Hematopoietic multipotent progenitor cell treated with erythropoietin and hydrocortisone succinate and interleukin-3 and kit ligand, for 8 days (in vitro differentiated cells): ENCODE results near the gene RALB.
"Not testable (repeated sequence)": the region's sequence is repeated elsewhere in the genome, so short reads cannot be mapped to it uniquely, and the experiment has no call there.

Experiments
- DNase-seq: peaks from one replicate; pipeline ENCODE4 v3.0.0-alpha.2; 2015

Gene RALB

DNA sequence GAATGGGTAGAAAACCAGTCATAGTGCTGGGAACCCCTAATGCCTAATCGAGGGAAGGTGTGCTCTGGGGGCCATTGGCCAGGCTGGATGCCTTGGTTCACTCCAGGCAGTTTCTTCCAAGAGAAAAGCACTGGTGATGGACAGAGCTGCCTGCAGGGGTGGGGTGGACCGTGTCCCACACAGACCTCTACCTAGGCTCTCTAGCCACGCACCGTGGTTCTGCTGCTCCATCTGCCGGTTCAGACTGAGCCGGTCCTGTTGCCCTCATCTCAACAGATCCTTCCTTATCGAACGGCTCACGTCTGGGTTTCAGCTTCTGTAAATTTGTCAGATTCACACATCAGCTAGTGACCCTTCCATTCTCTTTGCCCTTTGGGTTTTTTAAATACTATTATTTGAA is 46.4 kb downstream of the RALB start:
- DNase-seq, result no peak

DNA sequence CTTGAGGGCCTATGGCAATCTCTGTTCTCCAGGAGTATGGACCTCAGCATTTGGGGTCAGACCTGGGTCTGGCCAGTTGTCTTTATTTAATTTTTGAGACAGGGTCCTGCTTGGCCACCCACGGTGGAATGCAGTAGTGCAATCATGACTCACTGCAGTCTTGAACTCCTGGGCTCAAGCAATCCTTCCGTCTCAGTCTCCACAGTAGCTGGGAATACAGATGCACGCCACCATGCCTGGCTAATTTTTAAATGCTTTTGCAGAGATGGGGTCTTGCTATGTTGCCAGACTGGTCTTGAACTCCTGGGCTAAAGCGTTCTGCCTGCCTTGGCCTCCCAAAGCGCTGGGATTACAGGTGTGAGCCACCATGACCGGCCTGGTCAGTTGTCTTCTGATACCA is 46.9 kb downstream of the RALB start:
- no peak for DNase-seq

- no peak for DNase-seq
Observed at GRCh38 chr2:120300385-120300784, 47.7 kb downstream of the RALB start.

DNA sequence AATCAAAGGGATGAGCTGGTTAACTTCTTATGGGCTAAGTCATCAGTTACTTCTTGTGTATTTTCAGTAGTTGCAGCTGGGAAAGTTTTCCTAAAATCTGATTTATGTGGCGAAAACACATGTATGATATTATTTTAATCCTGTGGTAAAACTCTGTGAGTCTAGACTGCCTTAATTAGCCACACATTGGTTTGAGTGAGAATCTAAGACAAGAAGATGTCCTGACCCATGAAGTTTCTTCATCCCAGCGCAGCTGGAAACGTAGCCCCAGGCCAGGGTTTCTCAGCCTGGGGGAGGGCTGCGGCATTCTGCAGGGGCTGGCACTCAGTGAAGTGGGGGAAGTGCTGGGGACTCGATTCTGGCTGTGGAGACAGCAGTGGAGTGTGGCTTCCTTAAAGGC is 48.6 kb downstream of the RALB start:
- no peak for DNase-seq

DNA sequence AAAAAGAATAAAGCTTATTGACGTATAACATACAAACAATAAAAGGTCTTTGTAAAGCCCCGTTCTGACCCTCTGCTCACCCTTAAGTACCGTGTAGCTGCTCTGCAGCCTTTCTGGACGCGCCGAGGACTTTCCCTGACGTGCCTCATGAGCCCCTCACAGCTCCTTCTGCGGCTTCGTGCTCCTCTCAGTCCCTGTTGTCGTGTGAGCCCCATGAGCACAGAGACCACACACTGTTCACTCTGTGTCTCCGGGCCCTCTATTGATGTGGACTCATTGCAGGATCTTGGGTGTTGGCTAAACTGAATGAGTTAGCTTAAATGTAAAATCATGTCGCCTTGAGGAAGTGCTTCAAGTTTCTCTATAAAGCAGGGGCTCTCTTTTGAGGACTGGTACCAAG is 49.6 kb downstream of the RALB start:
- DNase-seq, result no peak

DNA sequence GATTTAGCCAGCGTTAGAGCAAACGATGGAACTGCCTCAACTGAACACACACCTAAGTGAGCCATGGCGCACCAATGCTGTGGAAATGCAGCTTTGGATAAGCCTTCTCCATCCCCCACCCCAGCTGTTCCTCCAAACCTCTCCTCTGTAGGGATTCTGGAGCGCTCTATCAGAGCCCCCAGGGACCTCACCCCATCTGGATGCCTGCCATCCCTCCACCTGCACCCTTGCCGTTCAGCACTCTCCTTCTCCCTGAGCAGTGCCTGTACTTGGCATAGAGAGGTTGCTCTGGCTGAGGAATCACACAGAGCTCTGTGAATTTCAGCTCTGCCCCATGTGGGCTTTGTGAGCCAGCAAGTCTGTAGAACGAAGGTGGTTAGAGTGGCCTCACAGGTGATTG is 50.5 kb downstream of the RALB start:
- DNase-seq, result no peak

DNA sequence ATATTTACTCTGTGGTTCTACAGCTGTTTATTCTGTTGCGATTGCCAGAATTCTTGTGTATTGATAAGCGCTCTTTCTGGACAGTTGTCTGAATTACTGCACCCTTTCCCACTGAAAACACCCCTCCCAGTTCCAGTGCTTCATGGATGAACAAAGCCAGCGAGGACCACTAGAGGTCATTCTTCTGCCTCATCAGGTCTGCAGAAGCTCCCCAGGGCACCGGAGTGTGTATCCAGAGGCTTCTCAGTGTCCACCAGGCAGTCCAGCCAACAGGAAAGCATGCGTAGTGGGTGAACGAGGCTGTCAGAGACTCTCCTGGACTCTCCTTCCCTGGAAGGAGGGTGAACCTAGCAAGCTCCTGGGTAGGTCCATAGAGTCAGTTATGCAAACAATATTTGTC is 52.6 kb downstream of the RALB start:
- peak; percentile 46 for DNase-seq

GRCh38 chr2:120305937-120306490 is 53.4 kb downstream of the RALB start:
- no peak for DNase-seq

GRCh38 chr2:120307482-120307881 is 54.8 kb downstream of the RALB start:
- DNase-seq, result no peak

- no peak for DNase-seq
Observed at GRCh38 chr2:120308038-120308910, 55.6 kb downstream of the RALB start.

DNA sequence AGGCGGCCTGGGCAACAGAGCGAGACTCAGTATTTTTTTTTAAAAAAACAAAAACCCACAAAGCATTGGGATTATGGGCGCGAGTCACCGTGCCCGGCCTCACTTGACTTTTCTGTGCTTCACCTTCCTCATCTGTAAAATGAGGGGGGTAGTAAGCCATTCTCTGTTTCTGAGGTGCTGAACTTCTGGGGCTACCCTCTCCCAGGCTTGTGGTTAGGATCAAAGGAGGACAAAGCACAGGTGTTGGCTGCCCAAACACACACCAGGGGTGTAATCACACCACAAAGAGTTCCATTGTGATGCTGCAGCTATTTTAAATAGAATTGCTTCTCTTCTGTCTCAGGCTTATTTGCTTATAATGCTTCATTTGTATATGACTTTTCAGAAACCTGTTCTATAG is 57.5 kb downstream of the RALB start:
- DNase-seq, result no peak

GRCh38 chr2:120310841-120311240 is 58.2 kb downstream of the RALB start:
- DNase-seq, result not testable (repeated sequence)

GRCh38 chr2:120312076-120312475 is 59.4 kb downstream of the RALB start:
- DNase-seq, result no peak

- DNase-seq, result peak; percentile 72
Observed at GRCh38 chr2:120312860-120313694, 60.4 kb downstream of the RALB start.

GRCh38 chr2:120313695-120314615 is 61.3 kb downstream of the RALB start:
- no peak for DNase-seq

GRCh38 chr2:120314690-120315366 is 62.2 kb downstream of the RALB start:
- DNase-seq, result no peak

DNA sequence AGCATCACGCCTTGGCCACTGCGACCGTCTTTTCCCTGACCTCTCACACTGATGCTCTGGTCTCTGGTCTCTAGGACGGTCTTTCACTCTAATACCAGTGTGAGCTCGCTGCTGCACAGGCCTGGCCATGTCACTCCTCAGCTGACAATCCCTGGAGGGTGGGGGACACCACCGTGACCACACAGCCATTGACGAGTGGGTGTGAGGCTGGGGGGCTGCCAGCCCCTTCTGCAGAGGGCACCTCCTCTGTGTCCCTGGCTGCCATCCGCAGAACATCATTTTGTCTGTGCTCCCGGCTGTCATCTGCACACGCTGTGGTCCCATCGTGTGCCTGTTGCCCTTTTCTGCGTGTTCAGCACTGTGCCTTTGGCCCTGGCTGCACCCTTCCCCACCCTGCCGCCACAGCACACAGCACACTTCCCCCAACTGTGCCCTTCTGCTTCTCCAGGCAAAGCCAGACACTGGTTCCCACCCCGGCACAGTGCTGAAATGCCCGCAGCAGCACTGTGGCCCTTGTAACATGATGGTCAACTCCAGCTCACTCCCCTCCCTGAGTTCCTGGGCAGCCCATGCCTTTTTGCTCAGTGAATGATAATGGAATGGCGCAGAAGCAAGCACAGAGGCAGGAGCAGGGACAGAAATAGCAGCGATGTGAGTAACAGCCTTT is 62.8 kb downstream of the RALB start:
- no peak for DNase-seq

DNA sequence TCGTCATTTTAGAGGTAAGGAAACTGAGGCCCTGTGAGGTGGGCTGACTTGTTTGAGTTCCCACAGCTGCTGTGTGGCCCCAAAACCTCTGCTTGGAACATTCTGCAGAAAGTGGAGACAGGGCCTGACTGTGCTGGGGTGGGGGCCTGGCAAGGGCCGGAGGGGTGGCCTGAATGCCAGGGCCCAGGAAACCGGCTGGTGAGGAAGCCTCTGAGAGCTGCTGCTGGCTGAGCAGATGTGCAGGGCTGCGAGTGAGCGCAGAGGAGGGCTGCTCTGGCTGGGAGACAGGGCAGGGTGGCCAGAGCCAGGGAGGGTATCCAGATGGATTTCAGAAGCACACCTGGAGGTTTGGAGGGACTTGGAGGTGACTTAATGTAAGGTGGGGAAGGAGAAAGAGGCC is 63.4 kb downstream of the RALB start:
- no peak for DNase-seq

- no peak for DNase-seq
Observed at GRCh38 chr2:120316528-120317179, 64.0 kb downstream of the RALB start.

- no peak for DNase-seq
Observed at GRCh38 chr2:120317180-120317533, 64.5 kb downstream of the RALB start.

- no peak for DNase-seq
Observed at GRCh38 chr2:120317916-120318315, 65.3 kb downstream of the RALB start.
